HG03103 (cell line): Measurements from ENCODE around the gene OAS1.

Experiments
- ATAC-seq: cut with Tn5 transposase; IDR thresholded peaks from one replicate; pipeline ENCODE4 v1.9.1; 2021; ENCODE audit warnings: low read depth; ENCODE audit not compliant: unreplicated experiment

The OAS1 gene

GRCh38 chr12:112963227-112963861 lies 56.6 kb downstream of the OAS1 start:
- no peak for ATAC-seq

GRCh38 chr12:112964067-112964670 lies 57.4 kb downstream of the OAS1 start:
- ATAC-seq = no peak

GRCh38 chr12:112964915-112965314 lies 58.2 kb downstream of the OAS1 start:
- no peak for ATAC-seq

GRCh38 chr12:112965643-112966042 lies 58.9 kb downstream of the OAS1 start:
- no peak for ATAC-seq

GRCh38 chr12:112967306-112967705 lies 60.5 kb downstream of the OAS1 start:
- no peak for ATAC-seq

- ATAC-seq = no peak
Observed at GRCh38 chr12:112967858-112968257, 61.1 kb downstream of the OAS1 start.
